PC-3 (cell line): ENCODE measurements around the gene KDM1A. TPM values are rescaled to one million over a fixed set of nuclear protein-coding genes. Genes with fewer than 3 reads are reported as not detected.

Source experiments
- ATAC-seq: fragments of 200-7000 bp; cut with Tn5 transposase; 2 replicates; pipeline ENCODE4 v1.9.1; 2020; ENCODE audit warnings: mild to moderate bottlenecking, moderate library complexity
- BruUV-seq: library from RNA; stranded (reverse); fragments of 400-500 nt; replicated peaks from 2 replicates; lab custom pipeline; 2021; lab: Mats Ljungman, UMichigan
- CTCF ChIA-PET: fragments of 300-600 bp; sonication (Branson Sonifier 250); formaldehyde crosslinking; loops from one replicate; lab custom pipeline; 2022; ENCODE audit warnings: antibody characterized with exemption; lab: Charles Lee
- POLR2A ChIA-PET: fragments of 300-600 bp; sonication (Branson Sonifier 250); formaldehyde crosslinking; loops from one replicate; lab custom pipeline; 2022; ENCODE audit warnings: antibody characterized with exemption; ENCODE audit not compliant: unreplicated experiment; lab: Charles Lee
- DNase-seq: peaks from one replicate; pipeline ENCODE4 v3.0.0-alpha.2; 2015
- H2AFZ ChIP-seq: fragments of 300-600 bp; sonication (generic); 2 replicates; pipeline ENCODE4 v1.6.0; 2016; ENCODE audit warnings: antibody characterized with exemption, low read length
- H3F3A ChIP-seq: fragments of 300-600 bp; sonication (generic); one replicate; pipeline ENCODE4 v1.6.0; 2017; ENCODE audit warnings: antibody characterized with exemption, low read length, control low read depth, mild to moderate bottlenecking; ENCODE audit not compliant: unreplicated experiment
- H3K27ac ChIP-seq: fragments of 300-600 bp; sonication (generic); 2 replicates; pipeline ENCODE4 v1.5.1; 2016; ENCODE audit warnings: mild to moderate bottlenecking, low read length
- H3K27me3 ChIP-seq: fragments of 300-600 bp; sonication (generic); 2 replicates; pipeline ENCODE4 v1.6.1; 2016; ENCODE audit warnings: low read length, mixed read lengths
- H3K36me3 ChIP-seq: fragments of 300-600 bp; sonication (generic); 2 replicates; pipeline ENCODE4 v1.6.1; 2016; ENCODE audit warnings: low read depth, mixed run types, low read length, mixed read lengths
- H3K4me1 ChIP-seq: fragments of 300-600 bp; sonication (generic); 2 replicates; pipeline ENCODE4 v1.5.1; 2016; ENCODE audit warnings: low read length; ENCODE audit not compliant: insufficient read depth
- H3K4me2 ChIP-seq: fragments of 300-600 bp; sonication (generic); 2 replicates; pipeline ENCODE4 v1.6.0; 2016; ENCODE audit warnings: low read length
- H3K4me3 ChIP-seq: fragments of 300-600 bp; sonication (generic); 2 replicates; pipeline ENCODE4 v1.5.1; 2016; ENCODE audit warnings: mild to moderate bottlenecking, low read length, mixed read lengths
- H3K79me2 ChIP-seq: fragments of 300-600 bp; sonication (generic); 2 replicates; pipeline ENCODE4 v1.6.1; 2017; ENCODE audit warnings: low read length, mixed read lengths
- H3K9ac ChIP-seq: fragments of 300-600 bp; sonication (generic); 2 replicates; pipeline ENCODE4 v1.6.0; 2016; ENCODE audit warnings: mild to moderate bottlenecking, low read length
- H3K9me2 ChIP-seq: fragments of 300-600 bp; sonication (generic); replicated peaks from 2 replicates; pipeline ENCODE4 v1.6.1; 2016; ENCODE audit warnings: mixed run types, low read length, mixed read lengths
- H3K9me3 ChIP-seq: fragments of 300-600 bp; sonication (generic); 2 replicates; pipeline ENCODE4 v1.6.1; 2016; ENCODE audit warnings: low read length, mixed read lengths
- H4K20me1 ChIP-seq: fragments of 300-600 bp; sonication (generic); 2 replicates; pipeline ENCODE4 v1.6.1; 2016; ENCODE audit warnings: low read length, mixed read lengths
- CTCF ChIP-seq: fragments of 300-600 bp; sonication (generic); conservative IDR thresholded peaks from 2 replicates; pipeline ENCODE4 v1.5.1; 2017; ENCODE audit warnings: antibody characterized with exemption, low read depth, mild to moderate bottlenecking, low read length
- EZH2 ChIP-seq: fragments of 300-600 bp; sonication (generic); IDR thresholded peaks from one replicate; pipeline ENCODE4 v1.6.1; 2017; ENCODE audit warnings: antibody characterized with exemption, mild to moderate bottlenecking, low read length; ENCODE audit not compliant: unreplicated experiment
- EZH2phosphoT487 ChIP-seq: fragments of 300-600 bp; sonication (generic); IDR thresholded peaks from 2 replicates; pipeline ENCODE4 v1.6.1; 2018; ENCODE audit warnings: mild to moderate bottlenecking, antibody characterized with exemption, low read length, borderline replicate concordance
- intact Hi-C: fragments of 100-400 bp; cut with micrococcal nuclease; formaldehyde crosslinking; loops from 2 replicates; pipeline ENCODE4 v1.9.0; 2023
- microRNA-seq: library from miRNA; unstranded; fragments of <30 nt; microRNA quantifications from one replicate; pipeline ENCODE4 v1.1.0, GENCODE V29; 2020; ENCODE audit not compliant: unreplicated experiment
- total RNA-seq: library from RNA; depleted of rRNA; stranded (reverse); fragments of >200 nt; gene quantifications from 2 replicates; pipeline ENCODE4 v1.2.3, GENCODE V29; 2014; rRNA removed

Gene KDM1A
- total RNA-seq, 1 experiment from 2014 or later = 186 TPM

- POLR2A ChIA-PET = no interaction called here
- intact Hi-C loops = no loop called here
- ATAC-seq = peak; percentile 42; the same call in 1 of the 2 replicates
Observed at GRCh38 chr1:23126801-23127200, 107.5 kb downstream of the KDM1A start.

DNA sequence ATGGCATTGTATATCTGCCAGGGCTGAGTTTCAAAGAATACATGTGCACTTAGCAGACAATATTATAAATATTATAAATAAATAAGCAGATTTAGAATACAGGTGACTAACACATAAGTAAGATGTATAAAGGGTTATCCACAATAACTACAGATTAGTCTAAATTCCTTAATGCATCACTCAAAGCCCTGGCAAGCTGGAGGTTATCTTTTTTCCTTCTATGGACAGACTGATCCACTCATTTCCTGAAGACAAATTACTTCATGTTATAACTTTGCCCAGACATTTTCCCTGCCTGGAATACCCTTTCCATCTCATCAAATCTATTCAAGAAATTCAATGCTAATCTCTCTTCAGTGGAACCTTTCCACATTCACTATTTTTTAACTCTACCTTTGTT, 110.6 kb downstream of the KDM1A start:
- POLR2A ChIA-PET = no interaction called here
- CTCF ChIA-PET = no interaction called here
- Histone ChIP-seq H3K79me2 (peaks cover 91% of the 10 kb centered on the region), H3K9ac (no peak overlapping the region), H3K4me3 (no peak overlapping the region), H3F3A (no peaks in the 10 kb centered on the region), H2AFZ (no peak overlapping the region), H3K36me3 (no peaks in the 10 kb centered on the region), H3K4me1 (peaks cover 12% of the 10 kb centered on the region), H3K27ac (no peak overlapping the region), H3K9me3 (no peaks in the 10 kb centered on the region), H3K27me3 (no peaks in the 10 kb centered on the region), H3K4me2 (no peak overlapping the region), H3K9me2 (no peaks in the 10 kb centered on the region), H4K20me1 (peaks cover 4% of the 10 kb centered on the region)
- BruUV-seq = no TSS peak
- DNase-seq (peak; percentile 16), ATAC-seq (no peak)
- intact Hi-C loops = no loop called here
- TF ChIP-seq EZH2phosphoT487 = no peak

More at GRCh38 chr1:23126801-23127200, 107.5 kb downstream of the KDM1A start:
- peak; percentile 16 for DNase-seq
- Histone ChIP-seq H3K9me2 (no peaks in the 10 kb centered on the region), H3K27me3 (no peaks in the 10 kb centered on the region), H3F3A (no peaks in the 10 kb centered on the region), H3K9me3 (no peaks in the 10 kb centered on the region), H3K4me3 (no peak overlapping the region), H4K20me1 (peaks cover 4% of the 10 kb centered on the region), H3K9ac (no peak overlapping the region), H3K4me2 (no peak overlapping the region), H3K36me3 (no peaks in the 10 kb centered on the region), H3K79me2 (peaks cover 91% of the 10 kb centered on the region), H2AFZ (no peak overlapping the region), H3K4me1 (peaks cover 14% of the 10 kb centered on the region; the same call in 1 of the 2 replicates), H3K27ac (no peak overlapping the region)
- BruUV-seq = no TSS peak
- CTCF ChIA-PET = no interaction called here
- TF ChIP-seq CTCF (no peak), EZH2 (no peak), EZH2phosphoT487 (no peak)

DNA sequence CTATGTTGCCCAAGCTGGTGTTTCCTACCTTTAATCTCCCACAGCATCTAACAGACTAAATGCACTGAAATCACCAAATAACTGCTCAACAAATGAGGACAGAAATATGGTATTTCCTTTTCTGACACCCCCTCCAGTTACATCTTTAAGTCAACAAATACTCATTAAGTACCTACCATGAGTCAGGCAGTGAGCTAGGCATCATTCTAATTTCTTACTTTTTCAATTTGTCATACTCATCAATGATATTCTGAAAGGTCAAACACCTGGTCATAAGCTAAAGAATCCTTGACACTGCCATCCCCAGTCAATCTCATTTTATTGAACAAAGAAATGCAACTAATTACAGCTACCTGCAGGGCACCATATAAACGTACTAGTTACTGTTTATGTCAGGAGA, 112.8 kb downstream of the KDM1A start:
- intact Hi-C loops = no loop called here
- Histone ChIP-seq H3K4me1 (peaks cover 12% of the 10 kb centered on the region), H3K9me3 (no peaks in the 10 kb centered on the region), H3K9me2 (no peaks in the 10 kb centered on the region), H3K27ac (no peak overlapping the region), H3F3A (no peaks in the 10 kb centered on the region), H3K4me2 (no peak overlapping the region), H3K4me3 (no peak overlapping the region), H3K36me3 (no peaks in the 10 kb centered on the region), H3K9ac (no peak overlapping the region), H3K79me2 (peaks cover 91% of the 10 kb centered on the region), H3K27me3 (no peaks in the 10 kb centered on the region), H2AFZ (no peak overlapping the region), H4K20me1 (peaks cover 8% of the 10 kb centered on the region)
- CTCF ChIA-PET = no interaction called here
- BruUV-seq = no TSS peak
- DNase-seq (peak; percentile 38), ATAC-seq (no peak; the same call in 1 of the 2 replicates)
- POLR2A ChIA-PET = no interaction called here
- TF ChIP-seq CTCF (no peak), EZH2 (no peak), EZH2phosphoT487 (no peak)

Small RNA genes within 50 kb of the gene (microRNA-seq; reads per million reads assigned to microRNA genes)
- gene MIR3115 = 3.0 reads per million, percentile 7 among the genes with 10 or more reads in this experiment
- not detected for gene MIR4419A

Other genes starting within 250 kb of the KDM1A start
- not detected in 2 replicates for gene LACTBL1, start 46.6 kb upstream of the KDM1A start, total RNA-seq
- gene TEX46, start 3.6 kb upstream of the KDM1A start, total RNA-seq = not detected in 2 replicates
- 17.5 and 17.8 TPM in 2 replicates for gene LUZP1, start 149.4 kb downstream of the KDM1A start, total RNA-seq
- 1.3 TPM in 2 replicates for gene HTR1D, start 198.0 kb downstream of the KDM1A start, total RNA-seq